ENCODE results near the gene CCDC18.
"Not testable (repeated sequence)": the region's sequence is repeated elsewhere in the genome, so short reads cannot be mapped to it uniquely, and the experiment has no call there.

- TF ChIP-seq POLR2AphosphoS5 (IDR thresholded peaks at IDR 0.05; ENCODE audit: low read depth); EZH2 (IDR thresholded peaks at IDR 0.05; ENCODE audit: low read depth, unreplicated experiment); CTCF (conservative IDR thresholded peaks at IDR 0.05; ENCODE audit: low read depth in 2 of 2): not testable (repeated sequence)
Observed at GRCh38 chr1:93163314-93163713, 17.2 kb upstream of the CCDC18 start.
